H9 (cell line): Measurements from ENCODE around the gene GCNT1. TPM values are rescaled to one million over a fixed set of nuclear protein-coding genes. Genes with fewer than 3 reads are reported as not detected.

Source experiments
- DNase-seq: peaks from one replicate; pipeline ENCODE4 v3.0.0-alpha.2; 2017
- H2AFZ ChIP-seq: one replicate; pipeline ENCODE4 v1.6.1; 2013; ENCODE audit warnings: mild to moderate bottlenecking, low read length, control low read depth, moderate library complexity
- H2AK5ac ChIP-seq: 2 replicates; pipeline ENCODE4 v1.6.1; 2013; ENCODE audit warnings: low read length, control low read depth, mixed read lengths; ENCODE audit not compliant: insufficient read length
- H2BK120ac ChIP-seq: one replicate; pipeline ENCODE4 v1.6.1; 2013; ENCODE audit warnings: low read depth, mild to moderate bottlenecking, low read length, control low read depth, inconsistent platforms; ENCODE audit not compliant: poor library complexity, severe bottlenecking
- H2BK12ac ChIP-seq: 2 replicates; pipeline ENCODE4 v1.6.1; 2013; ENCODE audit warnings: low read length, control low read depth, mixed read lengths, low read depth; ENCODE audit not compliant: insufficient read length
- H2BK15ac ChIP-seq: 2 replicates; pipeline ENCODE4 v1.6.1; 2013; ENCODE audit warnings: low read depth, low read length, control low read depth
- H2BK20ac ChIP-seq: one replicate; pipeline ENCODE4 v1.6.1; 2013; ENCODE audit warnings: low read depth, mild to moderate bottlenecking, low read length, control low read depth, inconsistent platforms; ENCODE audit not compliant: poor library complexity, severe bottlenecking
- H2BK5ac ChIP-seq: 2 replicates; pipeline ENCODE4 v1.6.1; 2013; ENCODE audit warnings: low read length, control low read depth, mixed read lengths; ENCODE audit not compliant: insufficient read length
- H3K14ac ChIP-seq: 2 replicates; pipeline ENCODE4 v1.6.1; 2013; ENCODE audit warnings: low read length, control low read depth; ENCODE audit not compliant: insufficient read depth
- H3K18ac ChIP-seq: 2 replicates; pipeline ENCODE4 v1.6.1; 2013; ENCODE audit warnings: low read depth, mild to moderate bottlenecking, mixed read lengths, low read length, control low read depth; ENCODE audit not compliant: insufficient read length
- H3K23ac ChIP-seq: 2 replicates; pipeline ENCODE4 v1.6.1; 2013; ENCODE audit warnings: low read length, control low read depth, mixed read lengths, low read depth; ENCODE audit not compliant: insufficient read length
- H3K23me2 ChIP-seq: 2 replicates; pipeline ENCODE4 v1.6.1; 2013; ENCODE audit warnings: low read depth, mild to moderate bottlenecking, mixed read lengths, low read length, control low read depth; ENCODE audit not compliant: insufficient read length, poor library complexity, severe bottlenecking
- H3K27ac ChIP-seq: 2 replicates; pipeline ENCODE4 v1.5.1; 2013; ENCODE audit warnings: low read length, control low read depth, mixed read lengths, low read depth; ENCODE audit not compliant: insufficient read length
- H3K27me3 ChIP-seq: 2 replicates; pipeline ENCODE4 v1.6.1; 2013; ENCODE audit warnings: low read length, control low read depth, inconsistent platforms; ENCODE audit not compliant: insufficient read depth
- H3K4ac ChIP-seq: 2 replicates; pipeline ENCODE4 v1.6.1; 2013; ENCODE audit warnings: low read depth, mild to moderate bottlenecking, control low read depth, inconsistent platforms, low read length, moderate library complexity
- H3K4me1 ChIP-seq: 2 replicates; pipeline ENCODE4 v1.6.1; 2013; ENCODE audit warnings: low read length, control low read depth, inconsistent platforms; ENCODE audit not compliant: insufficient read depth
- H3K4me2 ChIP-seq: 2 replicates; pipeline ENCODE4 v1.6.1; 2013; ENCODE audit warnings: low read length, control low read depth, mixed read lengths; ENCODE audit not compliant: insufficient read length, insufficient read depth
- H3K56ac ChIP-seq: 2 replicates; pipeline ENCODE4 v1.6.1; 2013; ENCODE audit warnings: low read depth, mild to moderate bottlenecking, mixed read lengths, low read length, control low read depth; ENCODE audit not compliant: insufficient read length
- H3K79me1 ChIP-seq: 2 replicates; pipeline ENCODE4 v1.6.1; 2013; ENCODE audit warnings: low read depth, mild to moderate bottlenecking, moderate library complexity, low read length, control low read depth, inconsistent platforms; ENCODE audit not compliant: insufficient read depth, poor library complexity, severe bottlenecking
- H3K79me2 ChIP-seq: 2 replicates; pipeline ENCODE4 v1.6.1; 2013; ENCODE audit warnings: low read length, control low read depth, inconsistent platforms; ENCODE audit not compliant: insufficient read depth
- H3K9ac ChIP-seq: 2 replicates; pipeline ENCODE4 v1.6.1; 2013; ENCODE audit warnings: low read length, control low read depth, mixed read lengths; ENCODE audit not compliant: insufficient read length; ENCODE audit errors: extremely low read depth
- H3K9me3 ChIP-seq: one replicate; pipeline ENCODE4 v1.6.1; 2013; ENCODE audit warnings: low read depth, low read length, inconsistent platforms; ENCODE audit not compliant: control insufficient read depth
- H3T11ph ChIP-seq: one replicate; pipeline ENCODE4 v1.6.1; 2013; ENCODE audit warnings: mild to moderate bottlenecking, low read length, control low read depth, inconsistent platforms
- H4K20me1 ChIP-seq: one replicate; pipeline ENCODE4 v1.6.1; 2013; ENCODE audit not compliant: control insufficient read depth, insufficient read length, insufficient read depth
- H4K5ac ChIP-seq: 2 replicates; pipeline ENCODE4 v1.6.1; 2013; ENCODE audit warnings: low read depth, mild to moderate bottlenecking, mixed read lengths, low read length, control low read depth; ENCODE audit not compliant: insufficient read length
- H4K8ac ChIP-seq: replicated peaks from 2 replicates; pipeline ENCODE4 v1.6.1; 2013; ENCODE audit warnings: low read length, control low read depth, mixed read lengths, low read depth; ENCODE audit not compliant: insufficient read length
- H4K91ac ChIP-seq: 2 replicates; pipeline ENCODE4 v1.6.1; 2013; ENCODE audit warnings: low read depth, mild to moderate bottlenecking, moderate library complexity, mixed read lengths, low read length, control low read depth; ENCODE audit not compliant: insufficient read length
- H3K27ac Mint-ChIP-seq, 3 experiments: 2 replicates in 2 of 3; 3 replicates in 1 of 3; pipeline ENCODE4 v1.8.0; 2020 to 2021; ENCODE audit warnings: mixed read lengths in 3 of 3, mild to moderate bottlenecking in 1 of 3, moderate library complexity in 1 of 3
- H3K27me3 Mint-ChIP-seq: 2 replicates; pipeline ENCODE4 v1.8.0; 2021; ENCODE audit warnings: low read depth, mild to moderate bottlenecking, moderate library complexity, mixed read lengths
- H3K36me3 Mint-ChIP-seq, 3 experiments: 2 replicates in 2 of 3; 3 replicates in 1 of 3; pipeline ENCODE4 v1.8.0; 2020 to 2021; ENCODE audit warnings: low read depth in 3 of 3, mixed read lengths in 3 of 3; ENCODE audit not compliant: insufficient read depth in 1 of 3
- H3K4me1 Mint-ChIP-seq, 2 experiments: 2 replicates each; pipeline ENCODE4 v1.8.0; 2020; ENCODE audit warnings: mixed read lengths in 2 of 2
- H3K4me3 Mint-ChIP-seq, 2 experiments: 2 replicates in 1 of 2; 3 replicates in 1 of 2; pipeline ENCODE4 v1.8.0; 2020 to 2021; ENCODE audit warnings: mild to moderate bottlenecking in 2 of 2, mixed read lengths in 2 of 2, moderate library complexity in 1 of 2
- H3K9me3 Mint-ChIP-seq, 2 experiments: 2 replicates in 1 of 2; 3 replicates in 1 of 2; pipeline ENCODE4 v1.8.0; 2020; ENCODE audit warnings: mild to moderate bottlenecking in 2 of 2, mixed read lengths in 2 of 2, moderate library complexity in 1 of 2
- CTCF ChIP-seq: fragments of 200-600 bp; sonication (generic); conservative IDR thresholded peaks from 3 replicates; pipeline ENCODE4 v1.8.0; 2021; ENCODE audit warnings: antibody characterized with exemption, mild to moderate bottlenecking
- WGBS: extraction: QIAGEN DNeasy Blood & Tissue Kit; methylation state at CpG from one replicate; pipeline ENCODE4 v1.1.7; 2013; ENCODE audit warnings: missing lambda C conversion rate, low lambda C conversion rate, mixed read lengths; ENCODE audit not compliant: insufficient read length; ENCODE audit errors: extremely low coverage; 5-methylcytosine and 5-hydroxymethylcytosine counted together
- total RNA-seq: library from RNA; stranded (reverse); gene quantifications from 2 replicates; pipeline ENCODE4 v1.2.1, GENCODE V29; 2021

The GCNT1 gene
- total RNA-seq, 1 experiment from 2014 or later = 35.6 TPM

GRCh38 chr9:76516871-76517270, 57.9 kb downstream of the GCNT1 start:
- no peak overlapping the region for H4K91ac ChIP-seq
- no peak overlapping the region for H3K27ac Mint-ChIP-seq
- H3K9me3 ChIP-seq = no peaks in the 10 kb centered on the region
- WGBS = no CpG with 5 or more reads among the region's 3 CpGs
- no peak overlapping the region for H3K14ac ChIP-seq
- no peak overlapping the region for H2BK120ac ChIP-seq
- H2BK5ac ChIP-seq = no peak overlapping the region
- H3K4me1 ChIP-seq = no peaks in the 10 kb centered on the region
- TF ChIP-seq CTCF = no peak
- no peak overlapping the region for H4K8ac ChIP-seq
- no peak overlapping the region for H3K4me3 Mint-ChIP-seq
- H3K36me3 Mint-ChIP-seq = peaks cover 0 to 11% (median 2%) of the 10 kb centered on the region in 3 experiments; a peak in 3 of 7 replicates
- no peak for DNase-seq
- H2BK15ac ChIP-seq = no peak overlapping the region
- H3K23ac ChIP-seq = no peak overlapping the region
- H3K4ac ChIP-seq = no peak overlapping the region
- no peak overlapping the region for H2AFZ ChIP-seq
- H3K4me2 ChIP-seq = no peak overlapping the region
- H4K5ac ChIP-seq = no peak overlapping the region
- H3K18ac ChIP-seq = no peak overlapping the region
- H3K79me1 ChIP-seq = no peaks in the 10 kb centered on the region
- no peak overlapping the region for H2BK20ac ChIP-seq
- no peak overlapping the region for H3T11ph ChIP-seq
- H3K79me2 ChIP-seq = no peaks in the 10 kb centered on the region
- no peak overlapping the region for H2AK5ac ChIP-seq
- no peak overlapping the region for H3K27ac ChIP-seq
- no peak overlapping the region for H2BK12ac ChIP-seq
- H3K23me2 ChIP-seq = no peaks in the 10 kb centered on the region
- H3K9me3 Mint-ChIP-seq = peaks cover 9 to 11% of the 10 kb centered on the region in 2 experiments
- no peaks in the 10 kb centered on the region for H3K27me3 ChIP-seq
- H3K27me3 Mint-ChIP-seq = no peaks in the 10 kb centered on the region
- H3K56ac ChIP-seq = no peak overlapping the region
- no peak overlapping the region for H3K9ac ChIP-seq
- H4K20me1 ChIP-seq = no peaks in the 10 kb centered on the region
- no peaks in the 10 kb centered on the region for H3K4me1 Mint-ChIP-seq
